ENCODE data around the gene RAB8B. TPM values are rescaled to one million over a fixed set of nuclear protein-coding genes. Genes with fewer than 3 reads are reported as not detected.

The RAB8B gene
- polyA plus RNA-seq, 1 donor from 2014 or later, result 87.1 TPM

DNA sequence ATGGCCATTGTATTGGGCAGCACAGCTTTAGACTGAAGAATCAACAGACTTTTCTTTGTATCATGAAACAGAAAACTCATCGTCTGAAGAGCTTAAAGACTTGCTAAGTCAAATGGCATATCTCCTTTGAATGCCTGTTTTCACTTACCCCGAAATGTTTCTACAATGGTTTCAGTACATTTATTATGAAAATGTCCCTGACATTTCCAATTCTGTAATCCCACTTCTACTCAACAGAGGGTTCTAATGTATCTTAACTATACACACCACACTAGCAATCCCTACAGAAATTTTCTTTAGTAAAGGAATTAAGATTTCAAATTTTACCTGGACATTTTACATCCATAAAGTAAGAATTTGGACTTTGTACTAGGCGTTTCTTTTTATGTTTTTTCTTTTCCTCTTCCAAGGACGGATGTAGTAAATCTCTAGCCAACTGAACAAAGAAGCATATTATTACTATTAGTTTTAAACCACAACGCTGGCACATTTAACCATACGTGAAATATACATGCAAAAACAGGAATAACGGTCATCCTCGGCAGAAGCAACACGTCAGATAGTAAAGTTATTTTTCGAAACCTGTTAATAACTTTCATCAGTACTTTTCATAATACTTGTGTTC is 33.2 kb upstream of the RAB8B start:
- H3K4me3 ChIP-seq (ENCODE audit: low read length), result peak overlapping the region; percentile 99
- no peaks in the 10 kb centered on the region for H3K9me3 ChIP-seq (ENCODE audit: low read length)
- H3K36me3 ChIP-seq (ENCODE audit: insufficient read depth, low read length), result no peaks in the 10 kb centered on the region
- H3F3A ChIP-seq (ENCODE audit: insufficient read depth, low read length, poor library complexity, severe bottlenecking), result peaks cover 4% of the 10 kb centered on the region
- H4K20me1 ChIP-seq (ENCODE audit: insufficient read depth), result no peaks in the 10 kb centered on the region
- no peaks in the 10 kb centered on the region for H3K27me3 ChIP-seq (ENCODE audit: insufficient read depth, low read depth, low read length)
- no peak overlapping the region for H2AFZ ChIP-seq (ENCODE audit: low read depth, low read length)
- TF ChIP-seq MXI1 (conservative IDR thresholded peaks at IDR 0.05; ENCODE audit: poor library complexity, severe bottlenecking), result no peak
- TF ChIP-seq, protein P1, sequence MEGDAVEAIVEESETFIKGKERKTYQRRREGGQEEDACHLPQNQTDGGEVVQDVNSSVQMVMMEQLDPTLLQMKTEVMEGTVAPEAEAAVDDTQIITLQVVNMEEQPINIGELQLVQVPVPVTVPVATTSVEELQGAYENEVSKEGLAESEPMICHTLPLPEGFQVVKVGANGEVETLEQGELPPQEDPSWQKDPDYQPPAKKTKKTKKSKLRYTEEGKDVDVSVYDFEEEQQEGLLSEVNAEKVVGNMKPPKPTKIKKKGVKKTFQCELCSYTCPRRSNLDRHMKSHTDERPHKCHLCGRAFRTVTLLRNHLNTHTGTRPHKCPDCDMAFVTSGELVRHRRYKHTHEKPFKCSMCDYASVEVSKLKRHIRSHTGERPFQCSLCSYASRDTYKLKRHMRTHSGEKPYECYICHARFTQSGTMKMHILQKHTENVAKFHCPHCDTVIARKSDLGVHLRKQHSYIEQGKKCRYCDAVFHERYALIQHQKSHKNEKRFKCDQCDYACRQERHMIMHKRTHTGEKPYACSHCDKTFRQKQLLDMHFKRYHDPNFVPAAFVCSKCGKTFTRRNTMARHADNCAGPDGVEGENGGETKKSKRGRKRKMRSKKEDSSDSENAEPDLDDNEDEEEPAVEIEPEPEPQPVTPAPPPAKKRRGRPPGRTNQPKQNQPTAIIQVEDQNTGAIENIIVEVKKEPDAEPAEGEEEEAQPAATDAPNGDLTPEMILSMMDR (IDR thresholded peaks at IDR 0.05; ENCODE audit: poor library complexity, severe bottlenecking), result peak; percentile 24
- H3K4me2 ChIP-seq (ENCODE audit: low read length), result peak overlapping the region; percentile 96
- peak overlapping the region; percentile 79 for H3K27ac ChIP-seq (ENCODE audit: low read length)
- H3K79me2 ChIP-seq (replicated peaks; ENCODE audit: insufficient read depth, low read length), result peaks cover 33% of the 10 kb centered on the region
- H3K9me2 ChIP-seq (ENCODE audit: insufficient read depth, low read length), result no peaks in the 10 kb centered on the region
- H3K9ac ChIP-seq (ENCODE audit: low read length), result peak overlapping the region; percentile 80

DNA sequence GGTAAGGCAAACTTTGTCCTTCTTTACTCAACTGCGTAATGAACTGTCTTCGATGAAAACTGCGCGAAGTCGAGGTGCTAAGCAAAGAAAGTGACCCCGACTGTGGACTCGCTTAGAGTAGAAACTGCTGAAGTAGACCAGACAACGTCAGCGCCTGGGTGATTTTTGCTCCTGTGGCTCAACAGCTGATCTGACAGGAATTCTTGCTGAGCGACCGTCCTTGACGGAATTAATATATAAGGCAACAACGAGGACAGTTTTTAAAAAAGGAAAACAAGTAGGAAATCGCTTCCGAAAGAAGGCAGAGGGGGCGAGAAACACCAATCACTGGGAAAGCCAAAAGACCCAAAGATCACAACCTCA is 32.7 kb upstream of the RAB8B start:
- Histone ChIP-seq H3F3A (ENCODE audit: insufficient read depth, low read length, poor library complexity, severe bottlenecking) (peaks cover 4% of the 10 kb centered on the region), H3K9me2 (ENCODE audit: insufficient read depth, low read length) (no peaks in the 10 kb centered on the region), H3K27me3 (ENCODE audit: insufficient read depth, low read depth, low read length) (no peaks in the 10 kb centered on the region), H3K79me2 (replicated peaks; ENCODE audit: insufficient read depth, low read length) (peaks cover 33% of the 10 kb centered on the region), H3K4me2 (ENCODE audit: low read length) (peak overlapping the region; percentile 96), H3K4me3 (ENCODE audit: low read length) (peak overlapping the region; percentile 99), H4K20me1 (ENCODE audit: insufficient read depth) (no peaks in the 10 kb centered on the region), H2AFZ (ENCODE audit: low read depth, low read length) (peak overlapping the region; percentile 56), H3K36me3 (ENCODE audit: insufficient read depth, low read length) (no peaks in the 10 kb centered on the region), H3K9me3 (ENCODE audit: low read length) (no peaks in the 10 kb centered on the region), H3K27ac (ENCODE audit: low read length) (peak overlapping the region; percentile 79), H3K9ac (ENCODE audit: low read length) (peak overlapping the region; percentile 80)
- TF ChIP-seq POLR2AphosphoS5 (IDR thresholded peaks at IDR 0.05) (no peak), TAF1 (IDR thresholded peaks at IDR 0.05; ENCODE audit: low read depth) (no peak), EZH2 (IDR thresholded peaks at IDR 0.05; ENCODE audit: borderline replicate concordance, insufficient read depth, low read length, poor library complexity, severe bottlenecking) (no peak), MXI1 (conservative IDR thresholded peaks at IDR 0.05; ENCODE audit: poor library complexity, severe bottlenecking) (no peak), SMC3 (conservative IDR thresholded peaks at IDR 0.05; ENCODE audit: poor library complexity) (no peak), EP300 (conservative IDR thresholded peaks at IDR 0.05; ENCODE audit: poor library complexity, severe bottlenecking) (no peak), RAD21 (conservative IDR thresholded peaks at IDR 0.05) (no peak)
- TF ChIP-seq, protein P1 (IDR thresholded peaks at IDR 0.05; ENCODE audit: poor library complexity, severe bottlenecking), result no peak
- TF ChIP-seq, protein P2, sequence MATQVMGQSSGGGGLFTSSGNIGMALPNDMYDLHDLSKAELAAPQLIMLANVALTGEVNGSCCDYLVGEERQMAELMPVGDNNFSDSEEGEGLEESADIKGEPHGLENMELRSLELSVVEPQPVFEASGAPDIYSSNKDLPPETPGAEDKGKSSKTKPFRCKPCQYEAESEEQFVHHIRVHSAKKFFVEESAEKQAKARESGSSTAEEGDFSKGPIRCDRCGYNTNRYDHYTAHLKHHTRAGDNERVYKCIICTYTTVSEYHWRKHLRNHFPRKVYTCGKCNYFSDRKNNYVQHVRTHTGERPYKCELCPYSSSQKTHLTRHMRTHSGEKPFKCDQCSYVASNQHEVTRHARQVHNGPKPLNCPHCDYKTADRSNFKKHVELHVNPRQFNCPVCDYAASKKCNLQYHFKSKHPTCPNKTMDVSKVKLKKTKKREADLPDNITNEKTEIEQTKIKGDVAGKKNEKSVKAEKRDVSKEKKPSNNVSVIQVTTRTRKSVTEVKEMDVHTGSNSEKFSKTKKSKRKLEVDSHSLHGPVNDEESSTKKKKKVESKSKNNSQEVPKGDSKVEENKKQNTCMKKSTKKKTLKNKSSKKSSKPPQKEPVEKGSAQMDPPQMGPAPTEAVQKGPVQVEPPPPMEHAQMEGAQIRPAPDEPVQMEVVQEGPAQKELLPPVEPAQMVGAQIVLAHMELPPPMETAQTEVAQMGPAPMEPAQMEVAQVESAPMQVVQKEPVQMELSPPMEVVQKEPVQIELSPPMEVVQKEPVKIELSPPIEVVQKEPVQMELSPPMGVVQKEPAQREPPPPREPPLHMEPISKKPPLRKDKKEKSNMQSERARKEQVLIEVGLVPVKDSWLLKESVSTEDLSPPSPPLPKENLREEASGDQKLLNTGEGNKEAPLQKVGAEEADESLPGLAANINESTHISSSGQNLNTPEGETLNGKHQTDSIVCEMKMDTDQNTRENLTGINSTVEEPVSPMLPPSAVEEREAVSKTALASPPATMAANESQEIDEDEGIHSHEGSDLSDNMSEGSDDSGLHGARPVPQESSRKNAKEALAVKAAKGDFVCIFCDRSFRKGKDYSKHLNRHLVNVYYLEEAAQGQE (IDR thresholded peaks at IDR 0.05; ENCODE audit: borderline replicate concordance), result no peak

All from neural cell (in vitro differentiated cells).